Heart left ventricle (tissue), 16 donors: Measurements from ENCODE around the gene EXOC3L4. TPM values are rescaled to one million over a fixed set of nuclear protein-coding genes. Genes with fewer than 3 reads are reported as not detected.

ENCODE experiments used
- ATAC-seq, 4 donors: fragments of 200-7000 bp; cut with Tn5 transposase; one replicate each; pipeline ENCODE4 v1.9.1; 2020 to 2022; ENCODE audit warnings: moderate library complexity in 4 of 4, mild to moderate bottlenecking in 3 of 4, moderate number of reproducible peaks in 1 of 4
- DNase-seq, 5 donors: peaks; one replicate each; pipeline ENCODE4 v3.0.0-alpha.2; 2020
- H3K27ac ChIP-seq, 12 donors: fragments of 200-600 bp; sonication (generic) in 4 of 12; one replicate each; pipeline versions ENCODE4 v1.5.0 to v1.8.0; 2016 to 2022; ENCODE audit warnings: mild to moderate bottlenecking in 2 of 12
- H3K27me3 ChIP-seq, 9 donors: fragments of 200-600 bp; sonication (generic) in 2 of 9; one replicate each; pipeline versions ENCODE4 v1.5.1 to v1.8.0; 2016 to 2022; ENCODE audit warnings: mild to moderate bottlenecking in 3 of 9
- H3K36me3 ChIP-seq, 9 donors: fragments of 200-600 bp; sonication (generic) in 2 of 9; one replicate each; pipeline versions ENCODE4 v1.5.0 to v1.8.0; 2018 to 2022; ENCODE audit warnings: mild to moderate bottlenecking in 2 of 9
- H3K4me1 ChIP-seq, 12 donors: fragments of 200-600 bp; sonication (generic) in 4 of 12; one replicate each; pipeline versions ENCODE4 v1.5.0 to v1.8.0; 2016 to 2022; ENCODE audit warnings: mild to moderate bottlenecking in 3 of 12
- H3K4me3 ChIP-seq, 12 donors: fragments of 200-600 bp; sonication (generic) in 4 of 12; one replicate each; pipeline versions ENCODE4 v1.5.0 to v1.8.0; 2017 to 2022; ENCODE audit warnings: mild to moderate bottlenecking in 9 of 12, moderate library complexity in 4 of 12
- H3K9me3 ChIP-seq, 12 donors: fragments of 200-600 bp; sonication (generic) in 4 of 12; one replicate each; pipeline versions ENCODE4 v1.5.0 to v1.8.0; 2016 to 2022; ENCODE audit warnings: mild to moderate bottlenecking in 1 of 12
- POLR2A ChIP-seq, 2 donors: fragments of 450-650 bp; IDR thresholded peaks; one replicate each; pipeline ENCODE4 v1.6.1; 2017; ENCODE audit warnings: antibody characterized with exemption in 2 of 2, mild to moderate bottlenecking in 2 of 2, moderate library complexity in 2 of 2
- WGBS, 4 donors: extraction: QIAGEN DNeasy Blood & Tissue Kit in 2 of 4; methylation state at CpG; one replicate each; pipeline versions ENCODE4 v1.1.5 to v1.1.7; 2013 to 2018; 5-methylcytosine and 5-hydroxymethylcytosine counted together
- intact Hi-C, 10 donors: fragments of 100-400 bp; cut with DNase I; formaldehyde crosslinking; loops; one replicate each; pipeline versions ENCODE4 v1.11.1 to v1.14.2; 2022
- polyA plus RNA-seq, 2 donors: library from polyadenylated mRNA; stranded (reverse); fragments of 200-250 nt; gene quantifications; one replicate each; pipeline ENCODE4 v1.2.3, GENCODE V29; 2013
- total RNA-seq, 9 donors: library from RNA; depleted of rRNA in 2 of 9; stranded (reverse); fragments of >200 nt in 2 of 9; fragmentation: NEBNext Ultra II Directional in 3 of 9; extraction: Animal tissue kit (Norgen Biotek cat#: 25700) in 3 of 9; gene quantifications; one replicate each; pipeline versions ENCODE4 v1.1.0 to v1.2.4, GENCODE V29; 2016 to 2023
- TF ChIP-seq, protein P1 (sequence below), 12 donors: fragments of 200-600 bp; sonication (generic) in 4 of 12; IDR thresholded peaks; one replicate each; pipeline versions ENCODE4 v1.5.0 to v1.8.0; 2018 to 2022; ENCODE audit warnings: antibody characterized with exemption in 12 of 12, mild to moderate bottlenecking in 5 of 12
- donor health status: ischemic (EF 13 %, LVEDD 7.1; RV severe dilation, severe dysfunction).
- donor health status: healthy with polysubstance abuse.
- donor health status: DM: no; HTN: yes; CAD: no.
- donor health status: DM: no; HTN: no; CAD: no.
- donor health status: ischemic (EF 25% LVEDD 6.9; RV normal size, moderate dysfunction).
- donor health status: ischemic (EF 25% LVEDD 5.7; RV mildly dilated, moderate dysfunction).
- donor health status: healthy.
- donor health status: DM: yes; HTN: yes; CAD: no.
- donor health status: ischemic (EF 35%, LVEDD 5.7; RV mildly dilated, moderate dysfunction).
- donor health status: nonischemic (EF 11% LVEDD 7.7; RV severe dilation, severe dysfunction).
- donor health status: DM: yes; HTN: yes; CAD: no.
- donor health status: PGD.
- donor health status: ischemic (EF 29% LVEDD 5.4; RV normal size, mild dysfunction).
- donor health status: nonischemic (EF 23%, LVEDD 6.1; RV moderate dilation, normal function).

The EXOC3L4 gene
- total and polyA plus RNA-seq, 11 donors = 0.21 to 3.2 (median 0.47) TPM; not detected in 5

DNA sequence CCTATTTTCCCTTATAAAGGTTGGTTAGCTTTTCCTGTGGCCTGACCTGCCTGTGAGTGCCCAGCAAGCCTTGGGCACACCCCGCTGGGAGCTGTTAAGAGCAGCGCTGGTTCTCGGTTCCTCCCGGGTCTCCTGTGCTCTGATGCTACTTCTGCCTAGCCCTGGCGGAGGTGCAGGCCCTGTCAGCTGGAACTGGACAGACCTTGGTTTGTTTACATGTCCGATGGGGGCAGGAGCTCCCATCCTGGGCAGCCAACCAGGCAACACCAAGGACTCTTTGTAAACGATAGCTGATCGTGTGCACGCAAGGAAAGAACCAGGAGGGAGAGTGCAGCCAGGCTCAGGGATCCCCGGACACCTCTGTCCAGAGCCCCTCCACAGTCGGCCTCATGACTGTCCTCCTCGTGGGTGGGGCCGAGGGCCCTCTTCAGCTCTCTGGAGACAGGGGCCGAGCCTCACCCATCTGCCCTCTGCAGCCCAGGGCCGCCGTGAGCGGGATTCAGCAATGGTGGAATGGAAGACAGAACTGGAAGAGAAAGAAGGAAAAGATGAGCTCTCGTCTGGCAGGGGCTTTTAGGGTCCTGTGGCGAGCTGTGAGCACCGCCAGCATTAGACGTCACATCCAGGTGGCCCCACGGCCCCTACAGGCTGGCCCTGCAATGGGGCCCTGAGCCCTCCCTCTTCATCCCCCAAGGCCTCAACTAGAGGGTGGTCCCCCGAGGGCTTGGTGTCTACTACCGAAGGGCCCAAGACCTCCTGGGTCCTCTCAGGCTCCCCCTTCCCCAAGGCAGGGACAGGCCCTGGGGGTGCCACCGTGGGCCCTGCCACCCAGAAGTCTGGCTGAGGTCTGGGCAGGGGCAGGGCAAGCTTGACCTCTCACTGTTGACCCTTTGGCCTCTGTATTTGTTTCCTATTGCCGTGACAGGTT lies 41.1 kb downstream of the EXOC3L4 start:
- H3K4me1 ChIP-seq = peaks cover 0 to 37% (median 21%) of the 10 kb centered on the region in 12 donors
- H3K27ac ChIP-seq = peak overlapping the region in 3 of 12 donors; percentile 45 to 60 (median 55)
- peaks cover 4 to 66% (median 42%) of the 10 kb centered on the region in 9 donors for H3K36me3 ChIP-seq
- H3K9me3 ChIP-seq = no peaks in the 10 kb centered on the region
- WGBS, 4 donors = 90 to 97% (median 94%) methylated on average over 12 to 26 of the region's 26 CpGs
- TF ChIP-seq, protein P1, sequence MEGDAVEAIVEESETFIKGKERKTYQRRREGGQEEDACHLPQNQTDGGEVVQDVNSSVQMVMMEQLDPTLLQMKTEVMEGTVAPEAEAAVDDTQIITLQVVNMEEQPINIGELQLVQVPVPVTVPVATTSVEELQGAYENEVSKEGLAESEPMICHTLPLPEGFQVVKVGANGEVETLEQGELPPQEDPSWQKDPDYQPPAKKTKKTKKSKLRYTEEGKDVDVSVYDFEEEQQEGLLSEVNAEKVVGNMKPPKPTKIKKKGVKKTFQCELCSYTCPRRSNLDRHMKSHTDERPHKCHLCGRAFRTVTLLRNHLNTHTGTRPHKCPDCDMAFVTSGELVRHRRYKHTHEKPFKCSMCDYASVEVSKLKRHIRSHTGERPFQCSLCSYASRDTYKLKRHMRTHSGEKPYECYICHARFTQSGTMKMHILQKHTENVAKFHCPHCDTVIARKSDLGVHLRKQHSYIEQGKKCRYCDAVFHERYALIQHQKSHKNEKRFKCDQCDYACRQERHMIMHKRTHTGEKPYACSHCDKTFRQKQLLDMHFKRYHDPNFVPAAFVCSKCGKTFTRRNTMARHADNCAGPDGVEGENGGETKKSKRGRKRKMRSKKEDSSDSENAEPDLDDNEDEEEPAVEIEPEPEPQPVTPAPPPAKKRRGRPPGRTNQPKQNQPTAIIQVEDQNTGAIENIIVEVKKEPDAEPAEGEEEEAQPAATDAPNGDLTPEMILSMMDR (IDR thresholded peaks at IDR 0.05) = no peak
- intact Hi-C loops = no loop called here
- H3K4me3 ChIP-seq = no peak overlapping the region
- DNase-seq (no peak), ATAC-seq (no peak)
- no peaks in the 10 kb centered on the region for H3K27me3 ChIP-seq

DNA sequence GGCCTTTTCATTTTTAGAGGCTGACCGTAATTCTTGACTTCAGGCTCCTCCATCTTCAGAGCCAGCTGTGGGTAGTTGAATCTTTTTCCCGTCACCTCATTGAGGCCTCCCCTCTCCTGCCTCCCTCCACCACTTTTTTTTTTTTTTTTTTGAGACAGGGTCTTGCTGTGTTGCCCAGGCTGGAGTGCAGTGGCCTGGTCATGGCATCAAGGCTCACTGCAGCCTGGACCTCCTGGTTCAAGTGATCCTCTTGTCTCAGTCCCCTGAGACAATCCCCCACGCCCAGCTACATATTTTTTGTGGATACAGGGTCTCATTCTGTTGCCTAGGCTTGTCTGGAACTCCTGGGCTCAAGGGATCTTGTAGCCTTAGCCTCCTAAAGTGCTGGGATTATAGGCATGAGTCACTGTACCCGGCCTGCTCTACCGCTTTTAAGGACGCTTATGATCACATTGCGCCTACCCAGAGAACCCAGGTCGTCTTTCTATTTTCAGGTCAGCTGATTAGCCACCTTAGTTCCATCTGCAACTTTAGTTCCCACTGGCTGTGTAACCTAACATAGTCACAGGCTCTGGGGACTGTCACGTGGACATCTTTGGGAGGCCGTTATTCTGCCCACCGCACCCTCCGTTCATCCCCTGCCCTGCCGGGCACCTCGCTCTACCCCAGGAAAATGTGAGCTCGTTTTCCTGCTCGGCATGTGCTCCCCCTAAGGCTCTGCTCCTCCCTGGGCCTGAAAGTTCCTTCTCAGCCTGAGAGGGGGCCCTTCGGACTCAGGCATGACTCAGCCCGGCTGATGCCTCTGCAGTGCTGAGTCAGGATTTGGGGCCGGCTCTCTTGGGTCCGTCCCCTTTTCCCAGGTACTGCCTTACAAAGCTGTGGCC lies 42.1 kb downstream of the EXOC3L4 start:
- Histone ChIP-seq H3K9me3 (no peaks in the 10 kb centered on the region), H3K27ac (peak overlapping the region in 4 of 12 donors; percentile 13 to 60 (median 50)), H3K4me1 (peaks cover 0 to 42% (median 18%) of the 10 kb centered on the region in 12 donors), H3K4me3 (no peak overlapping the region), H3K27me3 (peaks cover 0 to 4% (median 0%) of the 10 kb centered on the region in 9 donors), H3K36me3 (peaks cover 4 to 56% (median 35%) of the 10 kb centered on the region in 9 donors)
- WGBS, 4 donors = 62 to 79% (median 72%) methylated on average over 20 of the region's 20 CpGs
- TF ChIP-seq, protein P1 (IDR thresholded peaks at IDR 0.05) = no peak
- no peak for TF ChIP-seq POLR2A (IDR thresholded peaks at IDR 0.05)
- intact Hi-C loops = no loop called here
- peak in 1 of 5 donors; percentile 75 for DNase-seq
- peak in 2 of 4 donors; percentile 23 to 68 for ATAC-seq

DNA sequence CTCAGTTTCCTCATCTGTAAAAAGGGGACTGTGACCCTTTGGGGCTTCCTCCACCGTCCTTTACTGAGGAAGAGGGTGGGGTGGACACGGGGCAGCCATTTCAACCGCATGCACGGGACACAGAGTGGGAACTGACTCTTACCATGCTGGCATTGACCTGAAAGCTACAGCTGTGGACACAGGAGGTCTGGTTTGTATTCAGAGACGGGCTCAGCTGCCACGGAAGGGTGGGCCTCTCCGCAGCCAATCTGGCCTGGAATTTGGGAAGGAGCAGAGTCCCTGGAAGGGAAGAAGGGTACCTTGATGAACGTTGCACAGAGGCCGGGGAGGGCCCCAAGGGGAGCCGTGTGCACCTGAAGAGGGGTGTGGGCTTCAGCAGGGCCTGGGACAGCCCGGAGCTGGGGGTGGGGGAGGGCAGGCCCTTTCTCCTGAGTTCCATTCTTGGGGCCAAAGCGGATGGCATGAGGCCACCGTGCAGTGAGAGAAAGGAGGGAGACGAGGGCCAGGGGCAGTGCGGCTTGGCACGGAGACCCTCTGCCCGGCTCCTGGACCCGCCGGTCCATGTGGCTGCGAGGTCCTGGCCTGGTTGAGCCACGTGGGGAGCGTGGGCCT lies 43.3 kb downstream of the EXOC3L4 start:
- H3K27ac ChIP-seq = peak overlapping the region in 5 of 12 donors; percentile 38 to 60 (median 45)
- 64 to 83% (median 67%) methylated on average over 15 to 22 of the region's 22 CpGs for WGBS, 4 donors
- ATAC-seq = peak in 3 of 4 donors; percentile 21 to 31 (median 29)

More for the DNA sequence above, 43.3 kb downstream of the EXOC3L4 start:
- DNase-seq = no peak
- Histone ChIP-seq H3K27me3 (peaks cover 0 to 9% (median 0%) of the 10 kb centered on the region in 9 donors), H3K36me3 (peaks cover 4 to 44% (median 28%) of the 10 kb centered on the region in 9 donors), H3K9me3 (no peaks in the 10 kb centered on the region), H3K4me3 (no peak overlapping the region), H3K4me1 (peaks cover 0 to 35% (median 16%) of the 10 kb centered on the region in 12 donors)
- no peak for TF ChIP-seq POLR2A (IDR thresholded peaks at IDR 0.05)
- TF ChIP-seq, protein P1 (IDR thresholded peaks at IDR 0.05) = no peak
- intact Hi-C loops = no loop called here
